GM23338 (cell line): ENCODE results near the gene ATF7. TPM values are rescaled to one million over a fixed set of nuclear protein-coding genes. Genes with fewer than 3 reads are reported as not detected.

Experiments used
- ATAC-seq: fragments of 200-7000 bp; cut with Tn5 transposase; 3 replicates; pipeline ENCODE4 v1.9.1; 2020
- DNase-seq: peaks from one replicate; pipeline ENCODE4 v3.0.0-alpha.2; 2015; ENCODE audit warnings: low spot score
- H2AFZ ChIP-seq: fragments of 200-600 bp; sonication (generic); 2 replicates; pipeline ENCODE4 v1.8.0; 2016; ENCODE audit warnings: antibody characterized with exemption, mild to moderate bottlenecking, moderate library complexity
- H3F3A ChIP-seq: fragments of 200-600 bp; sonication (generic); replicated peaks from 2 replicates; pipeline ENCODE4 v1.8.0; 2017; ENCODE audit warnings: antibody characterized with exemption, mixed run types, low read depth
- H3K27ac ChIP-seq: fragments of 200-600 bp; sonication (generic); 2 replicates; pipeline ENCODE4 v1.6.1; 2016; ENCODE audit warnings: low read depth
- H3K27me3 ChIP-seq: fragments of 200-600 bp; sonication (generic); 2 replicates; pipeline ENCODE4 v1.8.0; 2016; ENCODE audit warnings: mild to moderate bottlenecking, mixed run types, moderate library complexity; ENCODE audit not compliant: insufficient read depth
- H3K36me3 ChIP-seq: fragments of 200-600 bp; sonication (generic); 2 replicates; pipeline ENCODE4 v1.8.0; 2016; ENCODE audit warnings: mild to moderate bottlenecking; ENCODE audit not compliant: insufficient read depth
- H3K4me1 ChIP-seq: fragments of 200-600 bp; sonication (generic); 2 replicates; pipeline ENCODE4 v1.8.0; 2016; ENCODE audit warnings: mild to moderate bottlenecking, moderate library complexity; ENCODE audit not compliant: insufficient read depth
- H3K4me2 ChIP-seq: fragments of 200-600 bp; sonication (generic); 2 replicates; pipeline ENCODE4 v1.7.1; 2017; ENCODE audit warnings: mixed run types
- H3K4me3 ChIP-seq: fragments of 200-600 bp; sonication (generic); 2 replicates; pipeline ENCODE4 v1.6.1; 2016; ENCODE audit warnings: mixed run types
- H3K79me2 ChIP-seq: fragments of 200-600 bp; sonication (generic); replicated peaks from 2 replicates; pipeline ENCODE4 v1.8.0; 2017; ENCODE audit warnings: mild to moderate bottlenecking; ENCODE audit not compliant: insufficient read depth
- H3K9me2 ChIP-seq: fragments of 200-600 bp; sonication (generic); 2 replicates; pipeline ENCODE4 v1.8.0; 2017; ENCODE audit not compliant: insufficient read depth
- H4K20me1 ChIP-seq: fragments of 200-600 bp; sonication (generic); replicated peaks from 2 replicates; pipeline ENCODE4 v1.8.0; 2017; ENCODE audit warnings: mild to moderate bottlenecking; ENCODE audit not compliant: insufficient read depth
- H3K27ac Mint-ChIP-seq: 2 replicates; pipeline ENCODE4 v1.8.0; 2020; ENCODE audit warnings: inconsistent platforms, mild to moderate bottlenecking, moderate library complexity, mixed read lengths
- H3K27me3 Mint-ChIP-seq: 3 replicates; pipeline ENCODE4 v1.8.0; 2022; ENCODE audit warnings: low read depth, mild to moderate bottlenecking, moderate library complexity, mixed read lengths, inconsistent platforms; ENCODE audit not compliant: insufficient read depth, poor library complexity
- H3K36me3 Mint-ChIP-seq: 3 replicates; pipeline ENCODE4 v1.8.0; 2021; ENCODE audit warnings: low read depth, mild to moderate bottlenecking, inconsistent platforms, moderate library complexity, mixed read lengths
- H3K4me1 Mint-ChIP-seq: 3 replicates; pipeline ENCODE4 v1.8.0; 2020; ENCODE audit warnings: mild to moderate bottlenecking, inconsistent platforms, mixed read lengths
- H3K4me3 Mint-ChIP-seq: 3 replicates; pipeline ENCODE4 v1.8.0; 2021; ENCODE audit warnings: moderate library complexity, mild to moderate bottlenecking, inconsistent platforms, mixed read lengths
- H3K9me3 Mint-ChIP-seq: 3 replicates; pipeline ENCODE4 v1.8.0; 2020; ENCODE audit warnings: moderate library complexity, mild to moderate bottlenecking, inconsistent platforms, mixed read lengths
- ETS1 ChIP-seq: IDR thresholded peaks from 2 replicates; pipeline ENCODE4 v1.6.1; 2016; ENCODE audit warnings: antibody characterized with exemption
- EZH2 ChIP-seq: fragments of 200-600 bp; sonication (generic); IDR thresholded peaks from one replicate; pipeline ENCODE4 v1.8.0; 2017; ENCODE audit warnings: antibody characterized with exemption, mild to moderate bottlenecking, low read depth; ENCODE audit not compliant: unreplicated experiment
- JUNB ChIP-seq: IDR thresholded peaks from one replicate; pipeline ENCODE4 v1.6.1; 2016; ENCODE audit warnings: antibody characterized with exemption; ENCODE audit not compliant: unreplicated experiment
- STAT1 ChIP-seq: IDR thresholded peaks from one replicate; pipeline ENCODE4 v1.6.1; 2016; ENCODE audit warnings: antibody characterized with exemption; ENCODE audit not compliant: unreplicated experiment
- ZNF114 ChIP-seq: fragments of 250-450 bp; sonication (Bioruptor Pico); IDR thresholded peaks from 2 replicates; pipeline ENCODE4 v1.5.0; 2020; ENCODE audit warnings: mild to moderate bottlenecking, moderate library complexity
- ZNF331 ChIP-seq: fragments of 250-450 bp; sonication (Bioruptor Pico); IDR thresholded peaks from 2 replicates; pipeline ENCODE4 v1.5.0; 2020; ENCODE audit warnings: low read depth, mild to moderate bottlenecking, moderate library complexity
- ZNF462 ChIP-seq: fragments of 250-450 bp; sonication (Bioruptor Pico); IDR thresholded peaks from 2 replicates; pipeline ENCODE4 v1.5.0; 2020; ENCODE audit warnings: mild to moderate bottlenecking, moderate library complexity
- polyA plus RNA-seq: library from polyadenylated mRNA; unstranded; fragments of >200 nt; fragmentation: Nextera tagmentation; extraction: Ambion mirVana; gene quantifications from 2 replicates; pipeline ENCODE4 v1.2.1, GENCODE V29; 2016
- total RNA-seq: library from RNA; depleted of rRNA; stranded (reverse); fragments of >200 nt; shearing (Covaris generic); gene quantifications from 2 replicates; pipeline ENCODE4 v1.2.3, GENCODE V29; 2014

The ATF7 gene
- total and polyA plus RNA-seq, 2 experiments from 2014 or later: 13.9 to 16.3 TPM

- TF ChIP-seq ZNF462 (CRISPR knock-in tag): no peak
- TF ChIP-seq ZNF114 (CRISPR knock-in tag): no peak
These were observed 38.8 kb upstream of the ATF7 start (continued) for GRCh38 chr12:53664936-53665335.

GRCh38 chr12:53664191-53664590, 38.0 kb upstream of the ATF7 start:
- no peaks in the 10 kb centered on the region for H3K27me3 ChIP-seq
- TF ChIP-seq STAT1: no peak
- no peak for TF ChIP-seq JUNB
- peaks cover 44% of the 10 kb centered on the region for H3K36me3 ChIP-seq
- H3K9me2 ChIP-seq: no peaks in the 10 kb centered on the region
- peaks cover 20% of the 10 kb centered on the region for H3F3A ChIP-seq
- DNase-seq: no peak
- no peaks in the 10 kb centered on the region for H3K79me2 ChIP-seq
- H3K4me1 ChIP-seq: no peaks in the 10 kb centered on the region; the same call in 1 of the 2 replicates
- Mint-ChIP-seq H3K36me3 (peaks cover 64% of the 10 kb centered on the region), H3K27ac (no peak overlapping the region), H3K27me3 (peaks cover 10% of the 10 kb centered on the region), H3K4me3 (no peak overlapping the region), H3K4me1 (peaks cover 11% of the 10 kb centered on the region), H3K9me3 (no peaks in the 10 kb centered on the region)
- H3K27ac ChIP-seq: no peak overlapping the region
- H2AFZ ChIP-seq: no peak overlapping the region
- no peak overlapping the region for H3K4me3 ChIP-seq
- H3K4me2 ChIP-seq: no peak overlapping the region
- no peaks in the 10 kb centered on the region; the same call in none of the 2 replicates for H4K20me1 ChIP-seq
- no peak for ATAC-seq

- no peak overlapping the region for H3K27ac Mint-ChIP-seq
- Histone ChIP-seq H3K27ac (no peak overlapping the region), H3K27me3 (no peaks in the 10 kb centered on the region), H2AFZ (no peak overlapping the region), H3K4me2 (no peak overlapping the region), H3K79me2 (no peaks in the 10 kb centered on the region), H3K4me1 (peaks cover 6% of the 10 kb centered on the region), H3K4me3 (no peak overlapping the region), H3F3A (peaks cover 14% of the 10 kb centered on the region), H3K9me2 (no peaks in the 10 kb centered on the region), H3K36me3 (peaks cover 15% of the 10 kb centered on the region), H4K20me1 (no peaks in the 10 kb centered on the region)
- peaks cover 18% of the 10 kb centered on the region for H3K4me1 Mint-ChIP-seq
- peaks cover 29% of the 10 kb centered on the region for H3K36me3 Mint-ChIP-seq
- no peak overlapping the region for H3K4me3 Mint-ChIP-seq
- peaks cover 10% of the 10 kb centered on the region for H3K27me3 Mint-ChIP-seq
- ATAC-seq (no peak), DNase-seq (no peak)
- H3K9me3 Mint-ChIP-seq: no peaks in the 10 kb centered on the region
- TF ChIP-seq EZH2 (no peak), ZNF331 (CRISPR knock-in tag) (no peak), STAT1 (no peak), ETS1 (no peak)
These were observed 33.9 kb upstream of the ATF7 start for GRCh38 chr12:53660041-53660440.
